H1 (cell line): ENCODE results near the gene AGBL4. TPM values are rescaled to one million over a fixed set of nuclear protein-coding genes. Genes with fewer than 3 reads are reported as not detected.

Experiments used
- KDM4A ChIP-seq: IDR thresholded peaks from one replicate; pipeline ENCODE4 v1.7.1; 2012; ENCODE audit warnings: low read depth, mild to moderate bottlenecking, moderate library complexity, low read length, inconsistent platforms; ENCODE audit not compliant: severe bottlenecking
- NRF1 ChIP-seq: IDR thresholded peaks from 2 replicates; pipeline ENCODE4 v1.6.1; 2011; ENCODE audit warnings: mild to moderate bottlenecking, low read depth, low read length, improper control_type of control experiment
- ZNF274 ChIP-seq: IDR thresholded peaks from 2 replicates; pipeline ENCODE4 v1.7.0; 2012; ENCODE audit warnings: low read length, borderline replicate concordance; ENCODE audit errors: extremely low read depth
- polyA plus RNA-seq, 7 experiments: library from polyadenylated mRNA; depleted of rRNA in 3 of 7; stranded (reverse) in 5 of 7; unstranded in 2 of 7; fragments of >200 nt in 5 of 7; fragments of 200-250 nt in 2 of 7; gene quantifications; 1 replicate in 5 of 7; 2 replicates in 1 of 7; 4 replicates in 1 of 7; pipeline versions ENCODE4 v1.2.1 to v1.2.3, GENCODE V29; 2011 to 2013; ENCODE audit warnings: missing spikeins in 2 of 7, mixed read lengths in 2 of 7
- total RNA-seq: library from RNA; stranded (reverse); fragmentation: NEBNext Ultra II Directional; extraction: Animal tissue kit (Norgen Biotek cat#: 25700); gene quantifications from 2 replicates; pipeline ENCODE4 v1.2.1, GENCODE V29; 2021

Gene AGBL4
- total and polyA plus RNA-seq, 2 of the 8 experiments (the other 6 are each of a cell fraction or from before 2014, with no cell fraction given), result 0.41 to 0.45 TPM

GRCh38 chr1:49526672-49527071 is 497.1 kb downstream of the AGBL4 start (continued):
- TF ChIP-seq NRF1, result no peak
- no peak for TF ChIP-seq ZNF274
- TF ChIP-seq KDM4A, result no peak
